GM23338 (cell line): ENCODE results near the gene RO60.

ENCODE experiments used
- EZH2phosphoT487 ChIP-seq: fragments of 200-600 bp; sonication (generic); IDR thresholded peaks from one replicate; pipeline ENCODE4 v1.8.1; 2018; ENCODE audit warnings: antibody characterized with exemption; ENCODE audit not compliant: unreplicated experiment
- POLR2AphosphoS5 ChIP-seq: IDR thresholded peaks from 2 replicates; pipeline ENCODE4 v1.6.1; 2016; ENCODE audit warnings: antibody characterized with exemption, low read depth
- TF ChIP-seq, protein P1 (sequence below), 2 experiments: fragments of 200-600 bp in 1 of 2; sonication (generic) in 1 of 2; conservative IDR thresholded peaks; 2 replicates each; pipeline versions ENCODE4 v1.5.1 to v1.6.1; 2016 to 2017; ENCODE audit warnings: antibody characterized with exemption in 2 of 2, low read depth in 2 of 2, mild to moderate bottlenecking in 2 of 2, moderate library complexity in 1 of 2

DNA sequence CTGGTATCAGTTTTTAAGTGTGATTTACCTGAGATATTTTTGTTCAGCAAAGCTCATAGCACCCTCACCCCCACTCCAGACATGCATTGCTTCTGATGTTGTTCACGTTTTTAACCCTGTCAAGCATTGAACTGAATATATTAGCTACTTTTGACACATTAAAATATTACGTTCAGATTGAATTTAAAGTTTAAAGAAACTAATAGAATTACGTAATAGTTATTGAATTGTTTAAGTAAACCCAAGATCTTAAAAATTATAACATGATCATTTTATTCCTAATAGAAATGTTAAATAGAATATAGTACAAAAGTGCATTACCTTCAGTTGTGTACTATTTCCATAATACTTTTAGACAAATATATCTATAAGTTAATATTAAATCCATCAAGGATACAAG lies 26.9 kb downstream of the RO60 start:
- TF ChIP-seq EZH2phosphoT487 (no peak), POLR2AphosphoS5 (no peak)
- TF ChIP-seq, protein P1, sequence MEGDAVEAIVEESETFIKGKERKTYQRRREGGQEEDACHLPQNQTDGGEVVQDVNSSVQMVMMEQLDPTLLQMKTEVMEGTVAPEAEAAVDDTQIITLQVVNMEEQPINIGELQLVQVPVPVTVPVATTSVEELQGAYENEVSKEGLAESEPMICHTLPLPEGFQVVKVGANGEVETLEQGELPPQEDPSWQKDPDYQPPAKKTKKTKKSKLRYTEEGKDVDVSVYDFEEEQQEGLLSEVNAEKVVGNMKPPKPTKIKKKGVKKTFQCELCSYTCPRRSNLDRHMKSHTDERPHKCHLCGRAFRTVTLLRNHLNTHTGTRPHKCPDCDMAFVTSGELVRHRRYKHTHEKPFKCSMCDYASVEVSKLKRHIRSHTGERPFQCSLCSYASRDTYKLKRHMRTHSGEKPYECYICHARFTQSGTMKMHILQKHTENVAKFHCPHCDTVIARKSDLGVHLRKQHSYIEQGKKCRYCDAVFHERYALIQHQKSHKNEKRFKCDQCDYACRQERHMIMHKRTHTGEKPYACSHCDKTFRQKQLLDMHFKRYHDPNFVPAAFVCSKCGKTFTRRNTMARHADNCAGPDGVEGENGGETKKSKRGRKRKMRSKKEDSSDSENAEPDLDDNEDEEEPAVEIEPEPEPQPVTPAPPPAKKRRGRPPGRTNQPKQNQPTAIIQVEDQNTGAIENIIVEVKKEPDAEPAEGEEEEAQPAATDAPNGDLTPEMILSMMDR (conservative IDR thresholded peaks at IDR 0.05; ENCODE audit: low read depth in 2 of 2), result no peak
